DND-41 (cell line): ENCODE results near the gene HDAC4.
A peak's percentile ranks its signal among the peaks of the same experiment; 100 is the strongest.

Experiments
- ATAC-seq: fragments of 200-7000 bp; cut with Tn5 transposase; 3 replicates; pipeline ENCODE4 v1.9.1; 2021; ENCODE audit warnings: low read depth; ENCODE audit not compliant: insufficient read depth
- DNase-seq: peaks from one replicate; pipeline ENCODE4 v3.0.0-alpha.2; 2020
- H2AFZ ChIP-seq: 2 replicates; pipeline ENCODE4 v1.6.0; 2012; ENCODE audit warnings: low read depth, low read length
- H3K27ac ChIP-seq: 2 replicates; pipeline ENCODE4 v1.5.1; 2012; ENCODE audit warnings: low read length, inconsistent platforms
- H3K27me3 ChIP-seq: fragments of 200-600 bp; sonication (generic); 2 replicates; pipeline ENCODE4 v1.6.0; 2012; ENCODE audit warnings: low read length, mild to moderate bottlenecking, inconsistent platforms; ENCODE audit not compliant: insufficient read depth, poor library complexity
- H3K36me3 ChIP-seq: 2 replicates; pipeline ENCODE4 v1.5.1; 2012; ENCODE audit warnings: low read length, inconsistent platforms; ENCODE audit not compliant: insufficient read depth
- H3K4me1 ChIP-seq: 2 replicates; pipeline ENCODE4 v1.5.1; 2012; ENCODE audit warnings: mild to moderate bottlenecking, low read length; ENCODE audit not compliant: insufficient read depth
- H3K4me2 ChIP-seq: 2 replicates; pipeline ENCODE4 v1.6.0; 2012; ENCODE audit warnings: mild to moderate bottlenecking, moderate library complexity, low read length, inconsistent platforms; ENCODE audit not compliant: insufficient read depth
- H3K4me3 ChIP-seq, 2 experiments: fragments of 200-600 bp in 1 of 2; shearing (Covaris generic) in 1 of 2; 2 replicates each; pipeline ENCODE4 v1.5.1; 2012 to 2016; ENCODE audit warnings: inconsistent platforms in 2 of 2, low read length in 2 of 2, mild to moderate bottlenecking in 2 of 2, low read depth in 1 of 2, moderate library complexity in 1 of 2
- H3K79me2 ChIP-seq: 2 replicates; pipeline ENCODE4 v1.6.0; 2012; ENCODE audit warnings: low read length, inconsistent platforms; ENCODE audit not compliant: insufficient read depth
- H3K9ac ChIP-seq: 2 replicates; pipeline ENCODE4 v1.6.0; 2012; ENCODE audit warnings: low read depth, mild to moderate bottlenecking, inconsistent platforms, low read length, moderate library complexity
- H3K9me3 ChIP-seq: 2 replicates; pipeline ENCODE4 v1.5.1; 2012; ENCODE audit warnings: low read length, moderate library complexity, mild to moderate bottlenecking, inconsistent platforms; ENCODE audit not compliant: insufficient read depth, severe bottlenecking
- H4K20me1 ChIP-seq: 2 replicates; pipeline ENCODE4 v1.6.0; 2012; ENCODE audit warnings: low read length; ENCODE audit not compliant: insufficient read depth
- CTCF ChIP-seq: IDR thresholded peaks from 2 replicates; pipeline ENCODE4 v1.5.1; 2012; ENCODE audit warnings: borderline replicate concordance, low read length, moderate library complexity, mild to moderate bottlenecking; ENCODE audit not compliant: poor library complexity, severe bottlenecking; ENCODE audit errors: extremely low read depth
- EZH2 ChIP-seq: IDR thresholded peaks from 3 replicates; pipeline ENCODE4 v1.6.1; 2012; ENCODE audit warnings: borderline replicate concordance, low read depth, mild to moderate bottlenecking, moderate library complexity, low read length, inconsistent platforms; ENCODE audit not compliant: severe bottlenecking

HDAC4 gene

GRCh38 chr2:239295377-239296019 is 105.3 kb downstream of the HDAC4 start:
- no peak overlapping the region for H2AFZ ChIP-seq
- peaks cover 89% of the 10 kb centered on the region for H4K20me1 ChIP-seq
- TF ChIP-seq CTCF: no peak
- TF ChIP-seq EZH2: no peak
- H3K4me2 ChIP-seq: peak overlapping the region; percentile 88
- peak overlapping the region; percentile 87 for H3K9ac ChIP-seq
- H3K27me3 ChIP-seq: no peaks in the 10 kb centered on the region
- H3K79me2 ChIP-seq: peaks cover 94% of the 10 kb centered on the region
- H3K36me3 ChIP-seq: peaks cover 81% of the 10 kb centered on the region
- H3K9me3 ChIP-seq: peaks cover 4% of the 10 kb centered on the region
- H3K27ac ChIP-seq: peak overlapping the region; percentile 97
- H3K4me3 ChIP-seq: peak overlapping the region; percentile 81 to 82
- H3K4me1 ChIP-seq: peaks cover 94% of the 10 kb centered on the region
- ATAC-seq (peak; percentile 70), DNase-seq (peak; percentile 87)

- Histone ChIP-seq H4K20me1 (peaks cover 88% of the 10 kb centered on the region), H3K4me3 (peak overlapping the region in 1 of 2 experiments; percentile 52; a peak in 3 of 4 replicates), H3K4me1 (peaks cover 94% of the 10 kb centered on the region), H3K36me3 (peaks cover 76% of the 10 kb centered on the region), H3K9me3 (peaks cover 4% of the 10 kb centered on the region), H3K9ac (peak overlapping the region; percentile 87), H3K27me3 (no peaks in the 10 kb centered on the region), H3K4me2 (peak overlapping the region; percentile 68), H3K27ac (peak overlapping the region; percentile 70), H3K79me2 (peaks cover 94% of the 10 kb centered on the region), H2AFZ (no peak overlapping the region)
- no peak for TF ChIP-seq CTCF
- TF ChIP-seq EZH2: no peak
- no peak for DNase-seq
- no peak for ATAC-seq
These were observed 106.2 kb downstream of the HDAC4 start for GRCh38 chr2:239294571-239295054.

GRCh38 chr2:239293775-239294430 is 106.9 kb downstream of the HDAC4 start:
- peak overlapping the region in 1 of 2 experiments; percentile 52; a peak in 3 of 4 replicates for H3K4me3 ChIP-seq
- peaks cover 94% of the 10 kb centered on the region for H3K79me2 ChIP-seq
- DNase-seq: no peak
- H3K27ac ChIP-seq: peak overlapping the region; percentile 70
- ATAC-seq: no peak
- H3K27me3 ChIP-seq: no peaks in the 10 kb centered on the region
- no peaks in the 10 kb centered on the region for H3K9me3 ChIP-seq
- TF ChIP-seq EZH2: no peak
- TF ChIP-seq CTCF: peak; percentile 11
- peaks cover 77% of the 10 kb centered on the region for H3K36me3 ChIP-seq
- H2AFZ ChIP-seq: no peak overlapping the region
- H4K20me1 ChIP-seq: peaks cover 88% of the 10 kb centered on the region
- peak overlapping the region; percentile 87 for H3K9ac ChIP-seq
- peaks cover 94% of the 10 kb centered on the region for H3K4me1 ChIP-seq
- peak overlapping the region; percentile 68 for H3K4me2 ChIP-seq
